ENCODE results near the gene ALDH9A1. TPM values are rescaled to one million over a fixed set of nuclear protein-coding genes. Genes with fewer than 3 reads are reported as not detected.

ALDH9A1 gene
- total and polyA plus RNA-seq, 10 of the 15 experiments (the other 5 are each of a cell fraction or from before 2014, with no cell fraction given): 25.7 to 106 (median 36.3) TPM

- no peaks in the 10 kb centered on the region for H3K4me1 ChIP-seq (ENCODE audit: control insufficient read depth, insufficient read depth, low read length)
- FAIRE-seq (no peak), DNase-seq (ENCODE audit: low read depth, low spot score) (no peak), ATAC-seq (no peak)
- no peak overlapping the region for H2AFZ ChIP-seq (ENCODE audit: control insufficient read depth, low read depth, low read length)
- 94% methylated on average over 2 of the region's 2 CpGs for WGBS (ENCODE audit: insufficient coverage, insufficient replicate concordance, low lambda C conversion rate, missing lambda C conversion rate)
- ChIA-PET POLR2A (no interaction called here), SMC1A (ENCODE audit: uncharacterized antibody, unreplicated experiment) (interaction anchor here (0.9 kb wide), 1 partner anchor 187 kb away, joined by 3 read pairs; no protein-coding TSS in a partner anchor), RAD21 (ENCODE audit: unreplicated experiment) (no interaction called here), CTCF (interaction anchor here (1.0 kb wide), 1 partner anchor 9 kb away, joined by 3 read pairs; no protein-coding TSS in a partner anchor)
- BruUV-seq (replicated peaks): no TSS peak
- H3K4me3 ChIP-seq: no peak overlapping the region
- intact Hi-C loops (cut with micrococcal nuclease; ENCODE audit: unreplicated experiment): no loop called here
- no peak overlapping the region for H3K9ac ChIP-seq (ENCODE audit: control insufficient read depth, insufficient read depth, low read length)
- no peak overlapping the region for H3K4me2 ChIP-seq (ENCODE audit: control insufficient read depth, insufficient read depth)
- H3K36me3 ChIP-seq (ENCODE audit: control insufficient read depth in 2 of 2, insufficient read depth in 2 of 2, low read length in 1 of 2): no peaks in the 10 kb centered on the region; a peak in 1 of 4 replicates
- in situ Hi-C loops (cut with MboI): no loop called here
- H3K79me2 ChIP-seq (ENCODE audit: control insufficient read depth, insufficient read depth, low read length): no peaks in the 10 kb centered on the region
- TF ChIP-seq SIX5 (IDR thresholded peaks at IDR 0.05; ENCODE audit: low read depth, low read length, severe bottlenecking) (no peak), E2F4 (IDR thresholded peaks at IDR 0.05; ENCODE audit: low read depth, low read length) (no peak)
- H3K9me3 ChIP-seq (replicated peaks; ENCODE audit: control insufficient read depth, insufficient read depth, low read length): no peaks in the 10 kb centered on the region
- no peak overlapping the region for H3K27ac ChIP-seq (ENCODE audit: control insufficient read depth, insufficient read depth)
- no peaks in the 10 kb centered on the region for H3K27me3 ChIP-seq (replicated peaks in 1 of 2; ENCODE audit: control insufficient read depth in 2 of 2, insufficient read depth in 2 of 2, low read length in 1 of 2)
- H4K20me1 ChIP-seq (ENCODE audit: control insufficient read depth, insufficient read depth): no peaks in the 10 kb centered on the region
These were observed 28.5 kb upstream of the ALDH9A1 start for GRCh38 chr1:165726841-165727240.

GRCh38 chr1:165726169-165726568 is 27.8 kb upstream of the ALDH9A1 start:
- DNase-seq (ENCODE audit: low read depth, low spot score) (no peak), FAIRE-seq (no peak), ATAC-seq (no peak)
- intact Hi-C loops (cut with micrococcal nuclease; ENCODE audit: unreplicated experiment): no loop called here
- in situ Hi-C loops (cut with MboI): no loop called here
- H3K4me1 ChIP-seq (ENCODE audit: control insufficient read depth, insufficient read depth, low read length): no peaks in the 10 kb centered on the region
- no peak overlapping the region for H3K4me3 ChIP-seq
- no peak overlapping the region for H2AFZ ChIP-seq (ENCODE audit: control insufficient read depth, low read depth, low read length)
- H3K9ac ChIP-seq (ENCODE audit: control insufficient read depth, insufficient read depth, low read length): no peak overlapping the region
- ChIA-PET RAD21 (ENCODE audit: unreplicated experiment) (no interaction called here), POLR2A (no interaction called here), SMC1A (ENCODE audit: uncharacterized antibody, unreplicated experiment) (no interaction called here), CTCF (no interaction called here)
- no TSS peak for BruUV-seq (replicated peaks)
- H3K4me2 ChIP-seq (ENCODE audit: control insufficient read depth, insufficient read depth): no peak overlapping the region
- H3K27me3 ChIP-seq (replicated peaks in 1 of 2; ENCODE audit: control insufficient read depth in 2 of 2, insufficient read depth in 2 of 2, low read length in 1 of 2): no peaks in the 10 kb centered on the region
- no peaks in the 10 kb centered on the region; a peak in 1 of 4 replicates for H3K36me3 ChIP-seq (ENCODE audit: control insufficient read depth in 2 of 2, insufficient read depth in 2 of 2, low read length in 1 of 2)
- H3K79me2 ChIP-seq (ENCODE audit: control insufficient read depth, insufficient read depth, low read length): no peaks in the 10 kb centered on the region
- 97% methylated on average over 2 of the region's 2 CpGs for WGBS (ENCODE audit: insufficient coverage, insufficient replicate concordance, low lambda C conversion rate, missing lambda C conversion rate)
- no peak overlapping the region for H3K27ac ChIP-seq (ENCODE audit: control insufficient read depth, insufficient read depth)
- no peaks in the 10 kb centered on the region for H4K20me1 ChIP-seq (ENCODE audit: control insufficient read depth, insufficient read depth)
- H3K9me3 ChIP-seq (replicated peaks; ENCODE audit: control insufficient read depth, insufficient read depth, low read length): no peaks in the 10 kb centered on the region
- TF ChIP-seq GATAD2B (conservative IDR thresholded peaks at IDR 0.05; ENCODE audit: low read depth): no peak
- no peak for TF ChIP-seq CBX5 (IDR thresholded peaks at IDR 0.05; ENCODE audit: low read depth)
- no peak for TF ChIP-seq SMC3 (IDR thresholded peaks at IDR 0.05; ENCODE audit: borderline replicate concordance, low read length)
- no peak for TF ChIP-seq FOS (IDR thresholded peaks at IDR 0.05; ENCODE audit: borderline replicate concordance, extremely low read depth, insufficient read length)
- no peak for TF ChIP-seq WRNIP1 (IDR thresholded peaks at IDR 0.05; ENCODE audit: borderline replicate concordance, low read depth, low read length)
- no peak for TF ChIP-seq MYB (IDR thresholded peaks at IDR 0.05; ENCODE audit: borderline replicate concordance, low read depth, low read length)
- no peak for TF ChIP-seq POLR2AphosphoS2 (IDR thresholded peaks at IDR 0.05; ENCODE audit: low read depth, low read length)
- no peak for TF ChIP-seq BCL3 (IDR thresholded peaks at IDR 0.05; ENCODE audit: borderline replicate concordance, insufficient read depth, low read depth, low read length, poor library complexity, severe bottlenecking)
- TF ChIP-seq ATF3 (IDR thresholded peaks at IDR 0.05; ENCODE audit: borderline replicate concordance, extremely low read depth, low read depth, low read length): no peak
- no peak for TF ChIP-seq ZBED1 (IDR thresholded peaks at IDR 0.05; ENCODE audit: borderline replicate concordance)

All from GM12878 (cell line).